Suprapubic skin (tissue), 4 donors: ENCODE measurements around the gene FKBP3.

Experiments used
- CTCF ChIP-seq, 2 donors: fragments of 200-600 bp in 1 of 2; fragments of 450-650 bp in 1 of 2; sonication (generic) in 1 of 2; IDR thresholded peaks; one replicate each; pipeline ENCODE4 v1.5.1; 2016 to 2019; ENCODE audit warnings: antibody characterized with exemption in 2 of 2, mild to moderate bottlenecking in 1 of 2, moderate library complexity in 1 of 2
- EP300 ChIP-seq: sonication (generic); formaldehyde crosslinking; IDR thresholded peaks from one replicate; pipeline ENCODE4 v1.6.1; 2017; ENCODE audit warnings: antibody characterized with exemption
- POLR2A ChIP-seq, 2 donors: fragments of 450-650 bp; IDR thresholded peaks; one replicate each; pipeline ENCODE4 v1.6.1; 2017; ENCODE audit warnings: antibody characterized with exemption in 2 of 2, mild to moderate bottlenecking in 2 of 2, moderate library complexity in 2 of 2
- POLR2AphosphoS5 ChIP-seq, 3 donors: sonication (generic); formaldehyde crosslinking; IDR thresholded peaks; one replicate each; pipeline ENCODE4 v1.6.1; 2017; ENCODE audit warnings: antibody characterized with exemption in 3 of 3

GRCh38 chr14:45070215-45070614 lies 64.1 kb downstream of the FKBP3 start:
- TF ChIP-seq POLR2A (IDR thresholded peaks at IDR 0.05) (no peak), CTCF (IDR thresholded peaks at IDR 0.05) (no peak), POLR2AphosphoS5 (IDR thresholded peaks at IDR 0.05) (no peak), EP300 (no peak)
